Colon (tissue), 2 donors: ENCODE measurements around the gene TRIM7.
"Not testable (repeated sequence)": the region's sequence is repeated elsewhere in the genome, so short reads cannot be mapped to it uniquely, and the experiment has no call there.

Experiments used
- FAIRE-seq: peaks from 2 replicates; lab custom pipeline; 2012; peaks lifted over from hg19 to GRCh38; lab: Jason Lieb, UNC
- donor health status: control.
- donor health status: control.

TRIM7 gene

GRCh38 chr5:181233088-181233800, 28.2 kb upstream of the TRIM7 start:
- no peak for FAIRE-seq

GRCh38 chr5:181232593-181232992, 27.6 kb upstream of the TRIM7 start:
- FAIRE-seq, result no peak

- no peak for FAIRE-seq
These were observed 26.4 kb upstream of the TRIM7 start for GRCh38 chr5:181231432-181231831.

GRCh38 chr5:181230551-181230950, 25.6 kb upstream of the TRIM7 start:
- FAIRE-seq, result no peak

GRCh38 chr5:181229996-181230395, 25.0 kb upstream of the TRIM7 start:
- no peak for FAIRE-seq

GRCh38 chr5:181224390-181225229, 19.6 kb upstream of the TRIM7 start:
- FAIRE-seq, result no peak

- no peak for FAIRE-seq
These were observed 18.9 kb upstream of the TRIM7 start for GRCh38 chr5:181223729-181224389.

GRCh38 chr5:181223058-181223728, 18.2 kb upstream of the TRIM7 start, which contains the start of gene TRIM41:
TSS of gene TRIM41 (plus strand) at chr5:181223281. CDS start at chr5:181224000, 719 bp downstream.
- no peak for FAIRE-seq

- FAIRE-seq, result no peak
These were observed 17.6 kb upstream of the TRIM7 start for GRCh38 chr5:181222630-181223057.

GRCh38 chr5:181221792-181222629, 17.0 kb upstream of the TRIM7 start:
- no peak for FAIRE-seq

GRCh38 chr5:181221105-181221791, 16.3 kb upstream of the TRIM7 start:
- no peak for FAIRE-seq

GRCh38 chr5:181220178-181220515, 15.2 kb upstream of the TRIM7 start:
- FAIRE-seq, result no peak

- no peak for FAIRE-seq
These were observed 14.5 kb upstream of the TRIM7 start for GRCh38 chr5:181219262-181220177.

- FAIRE-seq, result no peak
These were observed 13.8 kb upstream of the TRIM7 start for GRCh38 chr5:181218795-181219124.

- no peak for FAIRE-seq
These were observed 12.7 kb upstream of the TRIM7 start for GRCh38 chr5:181217803-181218062.

GRCh38 chr5:181217111-181217802, 12.3 kb upstream of the TRIM7 start:
- no peak for FAIRE-seq

GRCh38 chr5:181215997-181216989, 11.3 kb upstream of the TRIM7 start:
- no peak for FAIRE-seq

- FAIRE-seq, result not testable (repeated sequence)
These were observed 9.3 kb upstream of the TRIM7 start for GRCh38 chr5:181214249-181214648.
